G401 (cell line): ENCODE data around the gene KCNQ1. TPM values are rescaled to one million over a fixed set of nuclear protein-coding genes. Genes with fewer than 3 reads are reported as not detected.

Experiments used
- DNase-seq: peaks from one replicate; pipeline ENCODE4 v3.0.0-alpha.2; 2015; ENCODE audit warnings: low spot score
- in situ Hi-C: cut with HindIII; loops from 2 replicates; pipeline ENCODE4 v1.10.0; 2016; ENCODE audit warnings: low sequenced_read_pairs, mixed read lengths
- total RNA-seq: library from RNA; depleted of rRNA; stranded (reverse); fragments of >200 nt; shearing (Covaris generic); gene quantifications from 2 replicates; pipeline ENCODE4 v1.2.3, GENCODE V29; 2014

The KCNQ1 gene
- total RNA-seq, 1 experiment from 2014 or later: 0.85 TPM

- DNase-seq: no peak
- in situ Hi-C loops: no loop called here
Observed at GRCh38 chr11:2867142-2867541, 422.3 kb downstream of the KCNQ1 start.

GRCh38 chr11:2867722-2868505 lies 423.1 kb downstream of the KCNQ1 start:
- no peak for DNase-seq
- in situ Hi-C loops: no loop called here

- no peak for DNase-seq
- in situ Hi-C loops: no loop called here
Observed at GRCh38 chr11:2868506-2869133, 423.8 kb downstream of the KCNQ1 start.

GRCh38 chr11:2869134-2869526 lies 424.3 kb downstream of the KCNQ1 start:
- in situ Hi-C loops: no loop called here
- no peak for DNase-seq

GRCh38 chr11:2869561-2870427 lies 425.0 kb downstream of the KCNQ1 start:
- in situ Hi-C loops: no loop called here
- DNase-seq: no peak

- in situ Hi-C loops: no loop called here
- no peak for DNase-seq
Observed at GRCh38 chr11:2870460-2870859, 425.7 kb downstream of the KCNQ1 start.

GRCh38 chr11:2870969-2871680 lies 426.3 kb downstream of the KCNQ1 start:
- DNase-seq: no peak
- in situ Hi-C loops: no loop called here

GRCh38 chr11:2874963-2875362 lies 430.2 kb downstream of the KCNQ1 start:
- DNase-seq: no peak
- in situ Hi-C loops: no loop called here

- in situ Hi-C loops: no loop called here
Observed at GRCh38 chr11:2877474-2877873, 432.7 kb downstream of the KCNQ1 start.

GRCh38 chr11:2878782-2879181 lies 434.0 kb downstream of the KCNQ1 start:
- DNase-seq: no peak
- in situ Hi-C loops: no loop called here

More at GRCh38 chr11:2877474-2877873, 432.7 kb downstream of the KCNQ1 start:
- no peak for DNase-seq

- no peak for DNase-seq
- in situ Hi-C loops: no loop called here
Observed at GRCh38 chr11:2880646-2881045, 435.8 kb downstream of the KCNQ1 start.

GRCh38 chr11:2881076-2881980 lies 436.5 kb downstream of the KCNQ1 start:
- in situ Hi-C loops: no loop called here
- no peak for DNase-seq

GRCh38 chr11:2881981-2882375 lies 437.2 kb downstream of the KCNQ1 start:
- in situ Hi-C loops: no loop called here
- no peak for DNase-seq

- in situ Hi-C loops: no loop called here
- no peak for DNase-seq
Observed at GRCh38 chr11:2882396-2883110, 437.7 kb downstream of the KCNQ1 start.

GRCh38 chr11:2883640-2883978 lies 438.8 kb downstream of the KCNQ1 start:
- DNase-seq: no peak
- in situ Hi-C loops: no loop called here

- in situ Hi-C loops: no loop called here
- no peak for DNase-seq
Observed at GRCh38 chr11:2883979-2884815, 439.4 kb downstream of the KCNQ1 start.

GRCh38 chr11:2885017-2885677 lies 440.3 kb downstream of the KCNQ1 start:
- in situ Hi-C loops: no loop called here

More at GRCh38 chr11:2885017-2885677, 440.3 kb downstream of the KCNQ1 start:
- DNase-seq: no peak
